ENCODE measurements around the gene TMEM126A.

TMEM126A gene

GRCh38 chr11:85698195-85698594, 50.4 kb downstream of the TMEM126A start:
- DNase-seq = no peak

- no peak for DNase-seq
Measured at GRCh38 chr11:85699957-85700741, 52.4 kb downstream of the TMEM126A start.

- no peak for DNase-seq
Measured at GRCh38 chr11:85704967-85705366, 57.2 kb downstream of the TMEM126A start.

GRCh38 chr11:85705800-85706199, 58.0 kb downstream of the TMEM126A start:
- DNase-seq = no peak
